HepG2 (cell line): Measurements from ENCODE around the gene HOTAIR. TPM values are rescaled to one million over a fixed set of nuclear protein-coding genes. Genes with fewer than 3 reads are reported as not detected.

Experiments used
- BRD4 ChIP-seq: sonication (generic); formaldehyde crosslinking; IDR thresholded peaks from 2 replicates; pipeline ENCODE4 v1.4.0; 2020; ENCODE audit warnings: missing genetic modification reagents
- EEA1 ChIP-seq: sonication (generic); formaldehyde crosslinking; IDR thresholded peaks from 2 replicates; pipeline ENCODE4 v1.5.1; 2020; ENCODE audit warnings: mild to moderate bottlenecking, missing genetic modification reagents, borderline replicate concordance
- ETV5 ChIP-seq: IDR thresholded peaks from 2 replicates; pipeline ENCODE4 v1.6.1; 2018; ENCODE audit warnings: missing biosample characterization, missing genetic modification reagents, inconsistent platforms, borderline replicate concordance
- FOSL1 ChIP-seq: sonication (generic); formaldehyde crosslinking; IDR thresholded peaks from 2 replicates; pipeline ENCODE4 v1.9.0; 2021; ENCODE audit warnings: missing genetic modification reagents, borderline replicate concordance
- FOXK2 ChIP-seq: fragments of 450-650 bp; IDR thresholded peaks from 2 replicates; pipeline ENCODE4 v1.6.1; 2016
- KDM3A ChIP-seq: IDR thresholded peaks from 2 replicates; pipeline ENCODE4 v1.6.1; 2018; ENCODE audit warnings: low read depth, missing compliant biosample characterization
- NFE2 ChIP-seq: sonication (generic); formaldehyde crosslinking; IDR thresholded peaks from 2 replicates; pipeline ENCODE4 v1.4.0; 2020; ENCODE audit warnings: missing genetic modification reagents
- ONECUT2 ChIP-seq: sonication (generic); formaldehyde crosslinking; IDR thresholded peaks from 2 replicates; pipeline ENCODE4 v1.4.0; 2020; ENCODE audit warnings: missing genetic modification reagents
- RCOR2 ChIP-seq: IDR thresholded peaks from 2 replicates; pipeline ENCODE4 v1.6.1; 2016; ENCODE audit warnings: missing biosample characterization, missing genetic modification reagents
- TFAP4 ChIP-seq: sonication (generic); IDR thresholded peaks from 2 replicates; pipeline ENCODE4 v1.6.1; 2016; ENCODE audit warnings: low read depth, borderline replicate concordance
- XBP1 ChIP-seq: sonication (generic); formaldehyde crosslinking; IDR thresholded peaks from 2 replicates; pipeline ENCODE4 v1.5.0; 2020; ENCODE audit warnings: missing genetic modification reagents
- ZBTB7A ChIP-seq: sonication (generic); formaldehyde crosslinking; IDR thresholded peaks from 2 replicates; pipeline ENCODE4 v1.8.0; 2022; ENCODE audit warnings: mild to moderate bottlenecking, missing genetic modification reagents
- ZNF343 ChIP-seq: sonication (generic); formaldehyde crosslinking; IDR thresholded peaks from 2 replicates; pipeline ENCODE4 v1.4.0; 2020; ENCODE audit warnings: mild to moderate bottlenecking, missing genetic modification reagents
- ZNF720 ChIP-seq: sonication (generic); formaldehyde crosslinking; IDR thresholded peaks from 2 replicates; pipeline ENCODE4 v1.4.0; 2020; ENCODE audit warnings: missing genetic modification reagents
- ZNF883 ChIP-seq: sonication (generic); formaldehyde crosslinking; IDR thresholded peaks from 2 replicates; pipeline ENCODE4 v1.5.1; 2020; ENCODE audit warnings: mild to moderate bottlenecking, missing genetic modification reagents; ENCODE audit errors: not compliant biosample characterization
- polyA plus RNA-seq, 8 experiments: library from polyadenylated mRNA; depleted of rRNA in 3 of 8; stranded (reverse) in 7 of 8; unstranded in 1 of 8; fragments of >200 nt; fragmentation: Illumina TruSeq in 4 of 8; extraction: Trizol in 4 of 8; gene quantifications; 2 replicates each; pipeline versions ENCODE4 v1.2.1 to v1.2.3, GENCODE V29; 2011 to 2016; ENCODE audit warnings: low read depth in 4 of 8, missing spikeins in 1 of 8, mixed read lengths in 1 of 8; ENCODE audit not compliant: insufficient read depth in 1 of 8
- total RNA-seq, 5 experiments: library from RNA; depleted of rRNA; stranded (reverse); fragments of >200 nt; fragmentation: Illumina TruSeq; extraction: Trizol; gene quantifications; 2 replicates each; pipeline ENCODE4 v1.2.3, GENCODE V29; 2016; ENCODE audit warnings: low read depth in 1 of 5
- TF ChIP-seq, protein P1 (sequence below): sonication (generic); formaldehyde crosslinking; IDR thresholded peaks from 2 replicates; pipeline ENCODE4 v1.4.0; 2020; ENCODE audit warnings: missing genetic modification reagents, borderline replicate concordance
- TF ChIP-seq, protein P2 (sequence below): sonication (generic); formaldehyde crosslinking; IDR thresholded peaks from 2 replicates; pipeline ENCODE4 v1.4.0; 2020; ENCODE audit warnings: mild to moderate bottlenecking, missing genetic modification reagents
- TF ChIP-seq, protein P3 (sequence below): sonication (generic); formaldehyde crosslinking; IDR thresholded peaks from 2 replicates; pipeline ENCODE4 v1.4.0; 2020; ENCODE audit warnings: missing genetic modification reagents

HOTAIR gene
- total and polyA plus RNA-seq, 2 of the 13 experiments (the other 11 are each of a cell fraction or from before 2014, with no cell fraction given): not detected

DNA sequence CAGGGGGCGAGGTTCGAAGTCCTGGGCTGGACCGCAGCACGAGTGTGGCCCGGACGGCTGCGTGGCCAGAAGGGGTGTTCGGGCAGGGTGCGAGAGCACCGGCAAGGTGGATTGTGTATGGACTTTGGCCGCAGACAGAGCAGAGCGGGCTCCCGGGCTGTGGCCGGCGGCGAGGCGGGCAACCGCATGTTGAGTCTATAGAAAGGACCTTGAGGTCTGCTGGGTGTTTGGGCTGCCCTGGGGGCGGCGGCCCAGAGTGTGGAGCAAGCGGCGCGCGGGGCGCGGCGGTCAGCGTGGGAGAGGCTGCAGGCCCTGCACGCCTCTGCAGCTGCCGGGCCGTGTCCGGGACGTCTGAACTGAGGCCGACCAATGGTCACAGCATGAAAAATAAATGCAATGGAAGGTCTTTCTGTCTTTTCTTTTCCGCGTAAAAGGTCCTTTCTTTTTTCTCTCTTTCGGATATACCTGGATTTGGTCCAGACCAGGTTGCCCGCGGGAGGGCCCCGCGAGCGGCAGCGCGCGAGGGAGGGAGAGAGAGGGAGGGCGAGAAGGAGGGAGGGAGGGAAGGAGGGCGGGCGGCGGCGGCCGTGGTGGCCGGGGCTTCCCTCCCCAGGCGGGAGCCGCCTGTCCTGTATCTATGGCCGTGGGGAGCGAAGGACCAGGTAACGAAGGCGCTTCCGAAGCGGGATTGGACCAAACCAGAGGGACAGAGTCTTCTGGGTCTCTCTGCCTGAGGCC is 19.7 kb upstream of the HOTAIR start (continued):
- TF ChIP-seq, protein P1, sequence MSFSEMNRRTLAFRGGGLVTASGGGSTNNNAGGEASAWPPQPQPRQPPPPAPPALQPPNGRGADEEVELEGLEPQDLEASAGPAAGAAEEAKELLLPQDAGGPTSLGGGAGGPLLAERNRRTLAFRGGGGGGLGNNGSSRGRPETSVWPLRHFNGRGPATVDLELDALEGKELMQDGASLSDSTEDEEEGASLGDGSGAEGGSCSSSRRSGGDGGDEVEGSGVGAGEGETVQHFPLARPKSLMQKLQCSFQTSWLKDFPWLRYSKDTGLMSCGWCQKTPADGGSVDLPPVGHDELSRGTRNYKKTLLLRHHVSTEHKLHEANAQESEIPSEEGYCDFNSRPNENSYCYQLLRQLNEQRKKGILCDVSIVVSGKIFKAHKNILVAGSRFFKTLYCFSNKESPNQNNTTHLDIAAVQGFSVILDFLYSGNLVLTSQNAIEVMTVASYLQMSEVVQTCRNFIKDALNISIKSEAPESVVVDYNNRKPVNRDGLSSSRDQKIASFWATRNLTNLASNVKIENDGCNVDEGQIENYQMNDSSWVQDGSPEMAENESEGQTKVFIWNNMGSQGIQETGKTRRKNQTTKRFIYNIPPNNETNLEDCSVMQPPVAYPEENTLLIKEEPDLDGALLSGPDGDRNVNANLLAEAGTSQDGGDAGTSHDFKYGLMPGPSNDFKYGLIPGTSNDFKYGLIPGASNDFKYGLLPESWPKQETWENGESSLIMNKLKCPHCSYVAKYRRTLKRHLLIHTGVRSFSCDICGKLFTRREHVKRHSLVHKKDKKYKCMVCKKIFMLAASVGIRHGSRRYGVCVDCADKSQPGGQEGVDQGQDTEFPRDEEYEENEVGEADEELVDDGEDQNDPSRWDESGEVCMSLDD (CRISPR knock-in tag): no peak
- TF ChIP-seq ZNF883 (CRISPR knock-in tag) (no peak), TFAP4 (no peak), ZBTB7A (CRISPR knock-in tag) (0 out of 2 replicates have a peak, but pooled peaks have one; percentile 21), EEA1 (no peak), KDM3A (CRISPR knock-in tag) (no peak), ETV5 (CRISPR knock-in tag) (no peak), FOXK2 (no peak), ZNF343 (CRISPR knock-in tag) (no peak), FOSL1 (CRISPR knock-in tag) (no peak), NFE2 (CRISPR knock-in tag) (no peak), ZNF720 (CRISPR knock-in tag) (no peak), RCOR2 (CRISPR knock-in tag) (no peak), XBP1 (no peak), BRD4 (CRISPR knock-in tag) (no peak), ONECUT2 (CRISPR knock-in tag) (no peak)
- TF ChIP-seq, protein P2, sequence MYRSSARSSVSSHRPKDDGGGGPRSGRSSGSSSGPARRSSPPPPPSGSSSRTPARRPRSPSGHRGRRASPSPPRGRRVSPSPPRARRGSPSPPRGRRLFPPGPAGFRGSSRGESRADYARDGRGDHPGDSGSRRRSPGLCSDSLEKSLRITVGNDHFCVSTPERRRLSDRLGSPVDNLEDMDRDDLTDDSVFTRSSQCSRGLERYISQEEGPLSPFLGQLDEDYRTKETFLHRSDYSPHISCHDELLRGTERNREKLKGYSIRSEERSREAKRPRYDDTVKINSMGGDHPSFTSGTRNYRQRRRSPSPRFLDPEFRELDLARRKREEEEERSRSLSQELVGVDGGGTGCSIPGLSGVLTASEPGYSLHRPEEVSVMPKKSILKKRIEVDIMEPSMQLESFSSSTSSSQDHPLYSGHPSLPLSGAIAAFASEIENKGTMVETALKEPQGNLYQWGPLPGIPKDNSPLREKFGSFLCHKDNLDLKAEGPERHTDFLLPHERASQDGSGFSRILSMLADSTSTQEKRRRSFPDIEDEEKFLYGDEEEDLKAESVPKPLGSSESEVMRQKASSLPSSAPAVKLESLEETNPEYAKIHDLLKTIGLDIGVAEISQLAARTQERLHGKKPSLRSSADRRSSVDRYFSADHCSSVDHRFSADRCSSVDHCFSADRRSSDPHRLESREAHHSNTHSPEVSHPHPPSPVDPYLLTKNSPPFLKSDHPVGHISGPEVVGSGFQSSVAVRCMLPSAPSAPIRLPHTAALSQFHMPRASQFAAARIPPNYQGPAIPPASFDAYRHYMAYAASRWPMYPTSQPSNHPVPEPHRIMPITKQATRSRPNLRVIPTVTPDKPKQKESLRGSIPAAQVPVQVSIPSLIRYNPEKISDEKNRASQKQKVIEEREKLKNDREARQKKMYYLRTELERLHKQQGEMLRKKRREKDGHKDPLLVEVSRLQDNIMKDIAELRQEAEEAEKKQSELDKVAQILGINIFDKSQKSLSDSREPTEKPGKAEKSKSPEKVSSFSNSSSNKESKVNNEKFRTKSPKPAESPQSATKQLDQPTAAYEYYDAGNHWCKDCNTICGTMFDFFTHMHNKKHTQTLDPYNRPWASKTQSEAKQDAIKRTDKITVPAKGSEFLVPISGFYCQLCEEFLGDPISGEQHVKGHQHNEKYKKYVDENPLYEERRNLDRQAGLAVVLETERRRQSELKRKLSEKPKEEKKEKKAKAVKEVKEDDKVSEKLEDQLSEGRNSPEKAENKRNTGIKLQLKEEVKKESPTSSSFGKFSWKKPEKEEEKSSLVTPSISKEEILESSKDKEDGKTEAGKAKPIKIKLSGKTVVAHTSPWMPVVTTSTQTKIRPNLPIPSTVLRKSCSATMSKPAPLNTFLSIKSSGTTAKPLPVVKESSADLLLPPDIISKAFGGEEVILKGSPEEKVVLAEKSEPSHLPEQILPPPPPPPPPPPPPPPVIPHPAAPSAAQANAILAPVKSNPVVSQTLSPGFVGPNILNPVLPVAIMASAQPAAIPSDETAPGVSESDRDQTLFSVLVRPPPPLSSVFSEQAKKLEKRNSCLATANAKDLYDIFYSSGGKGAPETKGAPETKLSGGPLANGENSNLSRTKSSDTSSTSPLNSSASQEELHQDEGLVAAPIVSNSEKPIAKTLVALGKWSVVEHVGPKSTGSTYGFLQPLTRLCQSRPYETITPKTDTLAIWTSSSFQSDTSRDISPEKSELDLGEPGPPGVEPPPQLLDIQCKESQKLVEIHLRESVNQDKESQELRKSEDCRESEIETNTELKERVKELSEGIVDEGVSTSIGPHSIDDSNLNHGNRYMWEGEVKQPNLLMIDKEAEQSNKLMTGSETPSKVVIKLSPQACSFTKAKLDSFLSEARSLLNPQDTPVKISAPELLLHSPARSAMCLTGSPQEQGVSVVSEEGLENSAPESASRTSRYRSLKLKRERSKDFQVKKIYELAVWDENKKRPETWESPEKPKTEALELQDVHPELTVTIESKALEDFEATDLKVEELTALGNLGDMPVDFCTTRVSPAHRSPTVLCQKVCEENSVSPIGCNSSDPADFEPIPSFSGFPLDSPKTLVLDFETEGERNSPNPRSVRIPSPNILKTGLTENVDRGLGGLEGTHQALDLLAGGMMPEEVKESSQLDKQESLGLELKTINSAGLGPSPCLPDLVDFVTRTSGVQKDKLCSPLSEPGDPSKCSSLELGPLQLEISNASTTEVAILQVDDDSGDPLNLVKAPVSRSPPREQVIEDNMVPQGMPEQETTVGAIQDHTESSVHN (CRISPR knock-in tag): no peak
- TF ChIP-seq, protein P3, sequence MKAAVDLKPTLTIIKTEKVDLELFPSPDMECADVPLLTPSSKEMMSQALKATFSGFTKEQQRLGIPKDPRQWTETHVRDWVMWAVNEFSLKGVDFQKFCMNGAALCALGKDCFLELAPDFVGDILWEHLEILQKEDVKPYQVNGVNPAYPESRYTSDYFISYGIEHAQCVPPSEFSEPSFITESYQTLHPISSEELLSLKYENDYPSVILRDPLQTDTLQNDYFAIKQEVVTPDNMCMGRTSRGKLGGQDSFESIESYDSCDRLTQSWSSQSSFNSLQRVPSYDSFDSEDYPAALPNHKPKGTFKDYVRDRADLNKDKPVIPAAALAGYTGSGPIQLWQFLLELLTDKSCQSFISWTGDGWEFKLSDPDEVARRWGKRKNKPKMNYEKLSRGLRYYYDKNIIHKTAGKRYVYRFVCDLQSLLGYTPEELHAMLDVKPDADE (CRISPR knock-in tag): no peak
